GM11168 (cell line): ENCODE data around the gene NCEH1.
"Not testable (repeated sequence)": the region's sequence is repeated elsewhere in the genome, so short reads cannot be mapped to it uniquely, and the experiment has no call there.

ENCODE experiments used
- in situ Hi-C: fragments of 300-500 bp; cut with MboI; formaldehyde crosslinking; loops from one replicate; pipeline ENCODE4 v1.12.0; 2022; ENCODE audit warnings: low sequenced_read_pairs; ENCODE audit not compliant: unreplicated experiment

Gene NCEH1

GRCh38 chr3:172680684-172681083 lies 30.2 kb downstream of the NCEH1 start:
- in situ Hi-C loops: no loop called here

- in situ Hi-C loops: no loop called here
Observed at GRCh38 chr3:172679599-172679998, 31.3 kb downstream of the NCEH1 start.

- in situ Hi-C loops: no loop called here
Observed at GRCh38 chr3:172678068-172678467, 32.8 kb downstream of the NCEH1 start.

GRCh38 chr3:172676196-172676922 lies 34.5 kb downstream of the NCEH1 start:
- in situ Hi-C loops: no loop called here

DNA sequence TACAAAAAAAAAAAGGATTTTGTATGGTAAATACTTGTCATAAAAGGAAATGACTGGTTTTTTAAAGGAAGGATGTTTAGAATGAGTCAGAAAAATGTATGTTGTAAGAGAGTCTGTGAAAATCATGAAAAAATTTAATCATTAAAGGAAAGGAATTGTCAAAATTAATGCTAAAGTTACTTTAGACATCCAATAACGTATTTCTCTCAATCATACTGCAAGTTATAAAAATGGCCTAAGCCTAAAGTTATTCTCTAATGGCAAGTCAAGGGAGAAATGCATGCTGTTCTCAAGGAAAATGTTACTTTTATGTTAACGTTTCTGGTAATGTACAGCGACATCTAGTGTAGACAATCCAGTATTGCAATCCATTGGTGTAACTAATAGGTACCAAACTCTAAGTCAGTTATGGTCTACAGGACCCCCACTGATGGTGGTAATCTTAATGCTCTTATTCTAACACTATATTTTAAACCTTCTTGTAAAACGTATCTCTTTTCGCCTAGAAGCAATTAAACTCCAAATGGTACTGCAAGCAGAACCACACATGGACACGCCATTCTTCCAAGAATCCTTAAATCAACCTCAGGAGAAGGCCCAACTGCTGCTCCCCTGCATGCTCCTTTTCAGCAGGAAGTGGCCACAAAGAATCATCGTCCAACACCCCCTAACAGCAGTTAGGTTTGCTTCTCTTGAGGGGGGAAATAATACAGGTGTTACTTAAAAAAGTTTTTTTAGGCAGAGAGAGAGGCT lies 35.2 kb downstream of the NCEH1 start:
- in situ Hi-C loops: no loop called here

GRCh38 chr3:172673210-172673679 lies 37.6 kb downstream of the NCEH1 start:
- in situ Hi-C loops: no loop called here

DNA sequence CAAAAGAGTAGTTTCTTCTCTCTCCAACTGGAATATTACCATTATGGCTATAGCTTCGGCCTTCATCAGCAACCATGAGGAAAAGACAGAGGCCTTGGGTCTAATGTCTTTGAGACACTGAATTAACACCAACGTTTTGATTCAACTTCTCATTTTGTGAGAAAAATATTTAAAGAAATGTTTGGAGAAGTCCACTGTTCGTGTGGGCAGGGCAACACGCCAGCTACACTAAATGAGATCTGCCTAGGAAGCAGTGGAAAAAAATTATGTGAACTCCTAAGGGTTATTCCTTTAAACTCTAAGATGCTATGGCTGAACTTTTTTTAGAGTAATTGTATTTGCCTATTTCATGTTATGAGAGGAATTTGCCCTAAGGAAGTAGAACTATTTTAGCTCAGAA lies 41.8 kb downstream of the NCEH1 start:
- in situ Hi-C loops: no loop called here

DNA sequence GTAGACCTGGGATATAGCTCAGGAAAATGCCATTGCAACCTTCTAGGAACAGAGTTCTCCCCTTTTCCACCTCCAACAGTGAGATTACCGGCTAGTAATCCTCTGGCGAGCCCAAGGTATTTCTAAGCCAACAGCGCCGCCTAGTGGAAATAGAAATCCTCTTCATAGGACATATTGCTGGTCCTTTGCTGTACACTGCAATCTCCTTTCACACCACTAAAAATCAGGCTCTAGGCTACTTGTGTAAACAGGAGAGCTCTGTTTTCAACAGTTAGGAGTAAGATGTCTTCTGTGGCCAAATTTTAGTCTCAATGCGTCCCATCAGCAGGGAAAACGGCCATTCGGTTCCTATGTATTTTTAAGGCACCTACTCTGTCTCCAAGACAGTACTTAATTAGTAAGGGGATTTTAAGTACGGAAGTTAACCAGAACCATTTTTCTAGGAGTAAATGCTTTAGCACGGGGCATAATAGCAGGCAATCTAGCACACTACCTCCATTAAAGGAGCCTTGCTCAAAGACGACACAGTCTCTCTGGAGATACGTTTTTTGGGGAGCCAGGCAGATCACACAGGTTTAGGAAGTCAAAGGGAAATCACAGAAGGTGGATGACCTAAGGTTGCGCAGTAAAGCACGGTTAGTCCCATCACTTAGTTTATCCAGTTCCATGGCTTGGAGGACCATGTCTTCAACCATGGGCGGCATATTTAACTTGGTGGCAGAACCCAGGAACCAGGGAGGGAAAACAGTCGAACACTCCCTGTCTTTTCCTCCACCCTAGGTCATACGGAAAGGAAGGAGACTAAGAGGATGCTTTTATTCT lies 43.8 kb downstream of the NCEH1 start:
- in situ Hi-C loops: no loop called here

DNA sequence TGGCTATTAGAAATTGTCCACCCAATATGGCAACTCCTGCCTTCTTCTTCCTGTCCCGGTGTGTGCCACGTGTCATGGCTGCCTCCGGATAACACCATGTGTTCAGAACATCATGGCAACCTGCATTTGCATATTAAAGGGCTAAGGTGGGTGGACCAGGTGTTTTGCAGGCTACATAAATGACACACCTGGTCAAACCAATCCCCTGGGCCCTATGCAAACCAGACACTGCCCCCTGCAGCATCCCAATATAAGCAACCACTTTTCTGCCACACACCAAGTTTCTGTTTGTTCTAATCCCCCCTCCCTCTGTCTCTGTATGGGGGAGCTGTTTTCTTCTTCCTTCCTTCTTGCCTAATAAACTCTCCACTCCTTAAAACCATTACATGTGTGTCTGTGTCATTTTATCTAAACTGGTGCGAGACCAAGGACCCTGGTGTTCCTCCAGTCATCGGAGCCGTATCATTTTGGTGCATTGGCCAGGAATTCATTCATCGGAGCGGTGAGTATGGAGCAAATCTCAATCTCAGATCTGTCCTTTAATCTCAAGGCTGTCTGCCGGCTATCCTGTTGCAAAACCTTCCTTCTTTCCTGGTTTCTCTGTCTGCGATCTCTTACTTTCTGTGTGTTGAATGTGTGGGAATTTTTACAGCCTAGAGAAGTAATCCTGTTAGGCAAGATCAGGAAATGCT lies 44.5 kb downstream of the NCEH1 start:
- in situ Hi-C loops: no loop called here

GRCh38 chr3:172665510-172665909 lies 45.4 kb downstream of the NCEH1 start:
- in situ Hi-C loops: not testable (repeated sequence)

GRCh38 chr3:172660421-172660820 lies 50.4 kb downstream of the NCEH1 start:
- in situ Hi-C loops: not testable (repeated sequence)

DNA sequence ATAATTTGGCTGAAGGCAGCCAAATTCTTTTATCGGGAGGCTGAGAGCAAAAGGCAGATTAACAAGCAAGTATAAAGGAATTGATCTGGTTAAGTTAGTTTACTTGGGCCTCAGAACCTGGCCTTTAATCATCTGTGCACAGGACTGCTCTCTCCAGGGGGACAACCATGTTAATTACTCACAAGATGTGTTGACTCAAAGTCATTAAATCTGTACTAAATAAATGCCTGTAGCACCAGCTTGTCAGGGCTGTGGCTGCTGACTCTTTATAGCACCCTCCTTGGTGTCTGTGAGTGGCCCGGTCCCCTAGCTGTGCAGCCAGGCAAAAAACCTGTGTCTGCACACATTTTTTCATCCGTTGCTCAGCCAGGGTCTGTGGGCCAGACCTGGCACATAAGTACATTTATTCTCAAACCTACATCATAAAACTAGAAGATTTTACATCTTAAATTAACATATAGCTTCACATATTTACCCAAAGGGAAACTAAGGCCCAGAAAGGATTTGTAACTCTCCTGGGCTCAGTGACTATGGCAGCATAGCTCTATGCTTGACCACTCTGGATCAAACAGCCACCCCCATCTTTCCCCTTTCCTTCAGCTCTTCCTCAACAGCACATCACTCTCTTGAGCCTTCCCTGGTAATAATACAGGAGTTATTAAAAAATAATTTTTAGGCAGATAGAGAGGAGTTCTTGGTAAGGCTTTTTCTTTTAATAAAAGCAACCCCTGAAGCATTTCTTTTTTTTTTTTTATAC lies 51.4 kb downstream of the NCEH1 start:
- in situ Hi-C loops: no loop called here

- in situ Hi-C loops: no loop called here
Observed at GRCh38 chr3:172658344-172659245, 52.3 kb downstream of the NCEH1 start.

DNA sequence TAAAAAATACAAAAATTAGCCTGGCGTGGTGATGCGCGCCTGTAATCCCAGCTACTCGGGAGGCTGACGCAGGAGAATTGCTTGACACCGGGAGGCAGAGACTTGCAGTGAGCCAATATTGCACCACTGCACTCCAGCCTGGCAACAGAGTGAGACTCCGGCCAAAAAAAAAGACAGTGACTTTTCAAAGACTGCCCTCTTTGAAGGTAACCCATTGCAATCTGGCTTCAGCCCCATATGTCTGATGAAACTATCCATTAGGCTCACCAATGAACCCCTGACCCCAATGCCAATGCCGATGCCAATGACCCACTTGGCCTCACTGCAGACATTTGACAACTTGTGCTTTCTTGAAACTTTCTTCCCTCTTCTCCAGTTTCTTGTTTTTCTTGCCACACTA lies 54.3 kb downstream of the NCEH1 start:
- in situ Hi-C loops: no loop called here

- in situ Hi-C loops: no loop called here
Observed at GRCh38 chr3:172655388-172655787, 55.5 kb downstream of the NCEH1 start.

GRCh38 chr3:172654470-172654869 lies 56.4 kb downstream of the NCEH1 start:
- in situ Hi-C loops: no loop called here

- in situ Hi-C loops: no loop called here
Observed at GRCh38 chr3:172653004-172653572, 57.8 kb downstream of the NCEH1 start.

DNA sequence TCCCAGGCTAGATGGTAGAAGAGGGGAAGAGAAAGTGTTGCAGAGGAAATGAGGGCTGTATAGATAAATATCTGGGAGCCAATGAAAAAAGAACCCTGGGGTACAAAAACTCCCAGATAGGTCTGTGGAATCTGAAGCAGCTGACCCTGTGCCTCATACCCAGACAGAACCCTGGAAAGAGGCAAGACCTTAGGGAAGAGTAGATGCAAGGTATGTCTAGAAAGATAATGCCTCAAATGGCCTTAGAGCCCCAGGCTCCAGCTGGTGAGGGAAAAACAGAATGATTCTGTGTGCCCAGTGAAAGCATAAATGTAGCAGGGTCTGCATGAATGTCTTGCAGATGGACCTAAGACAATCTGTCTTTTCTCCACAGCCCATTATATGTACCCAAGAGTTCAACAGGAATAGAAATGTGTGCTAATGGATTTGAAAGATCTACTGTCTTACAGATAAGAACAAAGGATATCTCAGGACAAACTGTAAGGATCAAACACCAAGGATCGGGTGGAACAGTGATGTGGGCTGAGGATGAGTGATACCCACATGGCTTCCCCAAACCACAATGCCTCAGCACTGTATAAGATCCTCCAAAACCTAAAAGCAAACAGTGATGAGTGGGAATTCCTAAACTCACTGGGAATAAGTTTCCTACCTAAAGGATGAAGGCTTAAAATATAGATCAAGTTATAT lies 58.8 kb downstream of the NCEH1 start:
- in situ Hi-C loops: no loop called here
